Ovary (tissue), 9 donors: ENCODE results near the gene PSTK. TPM values are rescaled to one million over a fixed set of nuclear protein-coding genes. Genes with fewer than 3 reads are reported as not detected.

Source experiments
- DNase-seq, 5 donors: peaks; one replicate each; pipeline ENCODE4 v3.0.0-alpha.2; 2019 to 2020
- H3K27ac ChIP-seq, 2 donors: fragments of 200-600 bp; one replicate each; pipeline versions ENCODE4 v1.5.1 to v1.8.0; 2019 to 2022
- H3K27me3 ChIP-seq: fragments of 200-600 bp; one replicate; pipeline ENCODE4 v1.8.0; 2022
- H3K36me3 ChIP-seq: fragments of 200-600 bp; sonication (generic); one replicate; pipeline ENCODE4 v1.5.1; 2019
- H3K4me1 ChIP-seq: one replicate; pipeline ENCODE4 v1.8.1; 2013; ENCODE audit warnings: mild to moderate bottlenecking, moderate library complexity; ENCODE audit not compliant: insufficient read depth
- H3K4me3 ChIP-seq: fragments of 200-600 bp; sonication (generic); one replicate; pipeline ENCODE4 v1.5.1; 2017
- H3K9me3 ChIP-seq, 2 donors: fragments of 200-600 bp in 1 of 2; sonication (generic) in 1 of 2; one replicate each; pipeline versions ENCODE4 v1.5.1 to v1.8.1; 2013 to 2019; ENCODE audit warnings: mild to moderate bottlenecking in 1 of 2, moderate library complexity in 1 of 2
- CTCF ChIP-seq, 3 donors: fragments of 450-650 bp in 2 of 3; fragments of 200-600 bp in 1 of 3; IDR thresholded peaks; one replicate each; pipeline versions ENCODE4 v1.5.1 to v1.8.0; 2016 to 2022; ENCODE audit warnings: antibody characterized with exemption in 3 of 3, mild to moderate bottlenecking in 1 of 3
- EP300 ChIP-seq: sonication (generic); formaldehyde crosslinking; IDR thresholded peaks from one replicate; pipeline ENCODE4 v1.6.1; 2017; ENCODE audit warnings: antibody characterized with exemption
- POLR2A ChIP-seq: fragments of 450-650 bp; IDR thresholded peaks from one replicate; pipeline ENCODE4 v1.6.1; 2017; ENCODE audit warnings: antibody characterized with exemption, mild to moderate bottlenecking, moderate library complexity
- WGBS, 3 donors: extraction: QIAGEN DNeasy Blood & Tissue Kit in 1 of 3; methylation state at CpG; one replicate each; pipeline versions ENCODE4 v1.1.5 to v1.1.7; 2013 to 2017; 5-methylcytosine and 5-hydroxymethylcytosine counted together
- intact Hi-C, 4 donors: fragments of 100-400 bp; cut with DNase I; formaldehyde crosslinking; loops; one replicate each; pipeline versions ENCODE4 v1.11.0 to v1.15.1; 2022 to 2023
- polyA plus RNA-seq, 2 donors: library from polyadenylated mRNA; stranded (reverse); fragments of 200-250 nt in 1 of 2; fragments of 350-450 nt in 1 of 2; fragmentation: Illumina TruSeq in 1 of 2; extraction: RNeasy Lipid Tissue Mini Kit (QIAGEN cat#74804) in 1 of 2; gene quantifications; one replicate each; pipeline ENCODE4 v1.2.3, GENCODE V29; 2013 to 2014
- total RNA-seq, 7 donors: library from RNA; depleted of rRNA in 2 of 7; stranded (reverse); fragments of >200 nt in 2 of 7; fragmentation: NEBNext Ultra II Directional in 3 of 7; extraction: Animal tissue kit (Norgen Biotek cat#: 25700) in 3 of 7; gene quantifications; one replicate each; pipeline versions ENCODE4 v1.1.0 to v1.2.4, GENCODE V29; 2016 to 2023
- donor health status: DM: no; HTN: no; CAD: no; lungs with moderate emphysema.
- donor health status: DM: no; HTN: no; CAD: no.
- donor health status: Bipolar disorder and iron deficiency.
- donor health status: DM: yes; HTN: yes; CAD: no.
- donor health status: DM: no; HTN: no; CAD: no.
- donor health status: DM: yes; HTN: yes; CAD: no.

The PSTK gene
- total and polyA plus RNA-seq, 9 donors: 2.1 to 6.1 (median 3.4) TPM

- intact Hi-C loops: loop anchor here in 1 of 4 donors (10.0 kb wide), 1 partner anchor 153 kb away; the partner anchor contains the start of gene BUB3
- Histone ChIP-seq H3K4me1 (peaks cover 4% of the 10 kb centered on the region), H3K27me3 (no peaks in the 10 kb centered on the region), H3K27ac (no peak overlapping the region), H3K4me3 (no peak overlapping the region), H3K9me3 (no peaks in the 10 kb centered on the region), H3K36me3 (no peaks in the 10 kb centered on the region)
- no peak for TF ChIP-seq EP300
- no peak for TF ChIP-seq POLR2A
- no peak for TF ChIP-seq CTCF (IDR thresholded peaks at IDR 0.05)
- DNase-seq: no peak
- 92 to 100% (median 95%) methylated on average over 2 of the region's 2 CpGs for WGBS, 3 donors
These were observed 21.2 kb downstream of the PSTK start for GRCh38 chr10:123001370-123001769.

GRCh38 chr10:123004298-123004697 lies 24.1 kb downstream of the PSTK start:
- no peaks in the 10 kb centered on the region for H3K36me3 ChIP-seq
- TF ChIP-seq POLR2A (no peak), EP300 (no peak), CTCF (IDR thresholded peaks at IDR 0.05) (no peak)
- intact Hi-C loops: loop anchor here in 1 of 4 donors (10.0 kb wide), 1 partner anchor 151 kb away; the partner anchor contains the start of gene BUB3
- 31 to 42% (median 35%) methylated on average over 2 of the region's 2 CpGs for WGBS, 3 donors
- H3K27ac ChIP-seq: no peak overlapping the region
- no peaks in the 10 kb centered on the region for H3K27me3 ChIP-seq
- peaks cover 2% of the 10 kb centered on the region for H3K4me1 ChIP-seq
- H3K9me3 ChIP-seq: no peaks in the 10 kb centered on the region
- H3K4me3 ChIP-seq: no peak overlapping the region
- no peak for DNase-seq

GRCh38 chr10:123007558-123008354 lies 27.6 kb downstream of the PSTK start:
- Histone ChIP-seq H3K27ac (peak overlapping the region in 1 of 2 donors; percentile 77), H3K27me3 (no peaks in the 10 kb centered on the region), H3K4me3 (peak overlapping the region; percentile 98), H3K4me1 (peaks cover 5% of the 10 kb centered on the region), H3K36me3 (no peaks in the 10 kb centered on the region), H3K9me3 (no peaks in the 10 kb centered on the region)
- 0 to 1% (median 1%) methylated on average over 30 of the region's 30 CpGs for WGBS, 3 donors
- TF ChIP-seq EP300 (no peak), POLR2A (no peak), CTCF (IDR thresholded peaks at IDR 0.05) (no peak)
- intact Hi-C loops: loop anchor here in 2 of 4 donors (5.0 to 10.0 kb wide), 2 partner anchors 147 to 1380 kb away; partner anchors contain the start of gene BUB3 (in 1 of the 2)
- DNase-seq: peak in 2 of 5 donors; percentile 15 to 28

GRCh38 chr10:123008355-123009104 lies 28.3 kb downstream of the PSTK start, which contains the start of the genes ACADSB and IKZF5:
ACADSB (plus strand) TSS chr10:123009006; CDS start chr10:123009030, 24 bp downstream.
IKZF5 (minus strand) TSS chr10:123008795; CDS start chr10:122998625, 10,170 bp downstream.
- intact Hi-C loops: loop anchor here in 2 of 4 donors (5.0 to 10.0 kb wide), 2 partner anchors 146 to 1379 kb away; partner anchors contain the start of gene BUB3 (in 1 of the 2)
- peaks cover 5% of the 10 kb centered on the region for H3K4me1 ChIP-seq

More at GRCh38 chr10:123008355-123009104, 28.3 kb downstream of the PSTK start, which contains the start of the genes ACADSB and IKZF5:
- 0 to 1% (median 0%) methylated on average over 44 to 68 of the region's 68 CpGs for WGBS, 3 donors
- H3K27ac ChIP-seq: peak within 1 kb of the TSS; percentile 77 to 79
- DNase-seq: peak; percentile 95 to 97 (median 95)
- no peaks in the 10 kb centered on the region for H3K27me3 ChIP-seq
- H3K9me3 ChIP-seq: no peaks in the 10 kb centered on the region
- no peaks in the 10 kb centered on the region for H3K36me3 ChIP-seq
- TF ChIP-seq EP300: no peak
- TF ChIP-seq POLR2A: peak; percentile 84
- peak in 1 of 3 donors; percentile 4 for TF ChIP-seq CTCF (IDR thresholded peaks at IDR 0.05)
- peak within 1 kb of the TSS; percentile 98 for H3K4me3 ChIP-seq
